PFSK-1 (cell line): Measurements from ENCODE around the gene KIF23.

Experiments
- FOXP2 ChIP-seq: optimal IDR thresholded peaks from 2 replicates; pipeline ENCODE3; 2011; ENCODE audit warnings: borderline replicate concordance, control low read depth, inconsistent platforms; ENCODE audit not compliant: insufficient read depth; ENCODE audit errors: extremely low read length, extremely low read depth
- POLR2AphosphoS5 ChIP-seq: IDR thresholded peaks from 2 replicates; pipeline ENCODE4 v1.6.1; 2012; ENCODE audit warnings: low read depth, mild to moderate bottlenecking, control low read depth, low read length, moderate library complexity
- REST ChIP-seq, 2 experiments: IDR thresholded peaks; 2 replicates each; pipeline versions ENCODE4 v1.6.1 to v1.8.0; 2011 to 2012; ENCODE audit warnings: low read depth in 2 of 2, low read length in 2 of 2, control low read depth in 1 of 2, inconsistent platforms in 1 of 2, mild to moderate bottlenecking in 1 of 2, moderate library complexity in 1 of 2; ENCODE audit not compliant: insufficient read depth in 1 of 2
- SIN3A ChIP-seq: IDR thresholded peaks from 2 replicates; pipeline ENCODE4 v1.6.1; 2012; ENCODE audit warnings: mild to moderate bottlenecking, low read length, moderate library complexity, borderline replicate concordance; ENCODE audit not compliant: insufficient read depth
- TAF1 ChIP-seq: IDR thresholded peaks from 2 replicates; pipeline ENCODE4 v1.6.1; 2012; ENCODE audit warnings: low read length, control low read depth, borderline replicate concordance; ENCODE audit not compliant: insufficient read depth

KIF23 gene

DNA sequence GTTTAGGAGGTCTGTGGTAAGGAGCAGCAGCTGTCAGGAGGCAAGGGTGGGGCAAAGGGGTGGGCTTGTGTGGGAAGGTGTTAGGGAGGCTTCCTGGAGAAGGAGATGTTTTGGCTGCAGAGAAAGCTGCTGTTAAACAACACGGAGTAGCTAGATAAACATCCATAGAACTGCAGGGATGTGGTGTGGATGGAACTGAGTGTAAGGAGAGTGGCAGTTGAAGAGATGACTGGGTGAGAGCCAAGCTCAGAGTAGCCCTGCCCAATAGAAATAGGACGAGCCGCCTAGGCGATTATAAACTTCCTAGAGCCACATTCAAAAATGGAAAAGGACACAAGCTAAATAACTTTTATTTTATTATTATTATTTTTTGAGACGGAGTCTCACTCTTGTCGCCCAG is 58.4 kb downstream of the KIF23 start:
- TF ChIP-seq REST (IDR thresholded peaks at IDR 0.05; ENCODE audit: insufficient read depth in 1 of 2, low read depth in 2 of 2, low read length in 2 of 2), result no peak

DNA sequence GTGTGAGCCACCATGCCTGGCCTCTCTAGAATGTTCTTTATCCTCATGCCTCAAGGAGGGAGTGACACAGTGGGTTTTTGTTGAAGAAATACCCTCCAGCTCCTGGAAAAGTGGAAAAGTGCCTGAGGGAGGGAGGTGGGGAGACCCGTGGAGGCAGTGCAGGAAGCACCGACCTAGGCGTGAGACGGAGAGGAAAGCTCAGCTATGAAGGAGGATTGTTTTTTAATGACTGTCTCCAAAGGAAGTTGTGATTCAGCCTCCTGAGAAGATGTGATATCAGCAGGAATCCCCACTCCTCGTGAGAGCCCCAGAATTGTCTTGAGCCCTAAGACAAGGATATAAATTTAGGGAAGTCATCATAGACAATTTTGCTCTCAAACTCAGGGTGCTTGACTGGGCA is 60.1 kb downstream of the KIF23 start:
- TF ChIP-seq TAF1 (no peak), FOXP2 (no peak), SIN3A (no peak), POLR2AphosphoS5 (no peak), REST (IDR thresholded peaks at IDR 0.05; ENCODE audit: insufficient read depth in 1 of 2, low read depth in 2 of 2, low read length in 2 of 2) (no peak)

- TF ChIP-seq FOXP2 (no peak), REST (IDR thresholded peaks at IDR 0.05; ENCODE audit: insufficient read depth in 1 of 2, low read depth in 2 of 2, low read length in 2 of 2) (no peak), POLR2AphosphoS5 (no peak), TAF1 (no peak), SIN3A (no peak)
Observed at GRCh38 chr15:69474846-69475455, 60.8 kb downstream of the KIF23 start.

GRCh38 chr15:69475769-69476358 is 61.7 kb downstream of the KIF23 start:
- TF ChIP-seq TAF1, result no peak
- TF ChIP-seq FOXP2, result no peak
- no peak for TF ChIP-seq POLR2AphosphoS5
- no peak for TF ChIP-seq REST (IDR thresholded peaks at IDR 0.05; ENCODE audit: insufficient read depth in 1 of 2, low read depth in 2 of 2, low read length in 2 of 2)
- TF ChIP-seq SIN3A, result no peak
